ENCODE measurements around the gene LPP. TPM values are rescaled to one million over a fixed set of nuclear protein-coding genes. Genes with fewer than 3 reads are reported as not detected.
A peak's percentile ranks its signal among the peaks of the same experiment; 100 is the strongest.

LPP gene
- total and polyA plus RNA-seq, 8 donors = 8.0 to 885 (median 305) TPM

- TF ChIP-seq CTCF (IDR thresholded peaks at IDR 0.05) (no peak), POLR2A (IDR thresholded peaks at IDR 0.05) (no peak), POLR2AphosphoS5 (IDR thresholded peaks at IDR 0.05) (no peak), EP300 (IDR thresholded peaks at IDR 0.05) (no peak)
- Histone ChIP-seq H3K4me1 (peaks cover 7 to 77% (median 37%) of the 10 kb centered on the region in 4 donors), H3K4me3 (no peak overlapping the region), H3K27me3 (no peaks in the 10 kb centered on the region), H3K36me3 (no peaks in the 10 kb centered on the region), H3K9me3 (no peaks in the 10 kb centered on the region), H3K27ac (peak overlapping the region in 3 of 5 donors; percentile 15 to 66 (median 38))
- 51 to 64% (median 58%) methylated on average over 4 to 5 of the region's 5 CpGs for WGBS, 5 donors
- intact Hi-C loops (cut with DNase I; ENCODE audit: low total_unique reads) = no loop called here
- DNase-seq = peak in 1 of 2 donors; percentile 81
These were observed 235.9 kb downstream of the LPP start for GRCh38 chr3:188389711-188390342.

GRCh38 chr3:188390343-188390718 lies 236.4 kb downstream of the LPP start:
- Histone ChIP-seq H3K9me3 (no peaks in the 10 kb centered on the region), H3K4me3 (no peak overlapping the region), H3K27me3 (no peaks in the 10 kb centered on the region), H3K4me1 (peaks cover 5 to 77% (median 35%) of the 10 kb centered on the region in 4 donors), H3K27ac (peak overlapping the region in 3 of 5 donors; percentile 15 to 66 (median 38)), H3K36me3 (no peaks in the 10 kb centered on the region)
- WGBS, 5 donors = 31 to 49% (median 40%) methylated on average over 4 of the region's 4 CpGs
- intact Hi-C loops (cut with DNase I; ENCODE audit: low total_unique reads) = no loop called here
- TF ChIP-seq POLR2A (IDR thresholded peaks at IDR 0.05) = no peak
- no peak for TF ChIP-seq POLR2AphosphoS5 (IDR thresholded peaks at IDR 0.05)
- TF ChIP-seq CTCF (IDR thresholded peaks at IDR 0.05) = no peak
- no peak for TF ChIP-seq EP300 (IDR thresholded peaks at IDR 0.05)
- DNase-seq = no peak

DNA sequence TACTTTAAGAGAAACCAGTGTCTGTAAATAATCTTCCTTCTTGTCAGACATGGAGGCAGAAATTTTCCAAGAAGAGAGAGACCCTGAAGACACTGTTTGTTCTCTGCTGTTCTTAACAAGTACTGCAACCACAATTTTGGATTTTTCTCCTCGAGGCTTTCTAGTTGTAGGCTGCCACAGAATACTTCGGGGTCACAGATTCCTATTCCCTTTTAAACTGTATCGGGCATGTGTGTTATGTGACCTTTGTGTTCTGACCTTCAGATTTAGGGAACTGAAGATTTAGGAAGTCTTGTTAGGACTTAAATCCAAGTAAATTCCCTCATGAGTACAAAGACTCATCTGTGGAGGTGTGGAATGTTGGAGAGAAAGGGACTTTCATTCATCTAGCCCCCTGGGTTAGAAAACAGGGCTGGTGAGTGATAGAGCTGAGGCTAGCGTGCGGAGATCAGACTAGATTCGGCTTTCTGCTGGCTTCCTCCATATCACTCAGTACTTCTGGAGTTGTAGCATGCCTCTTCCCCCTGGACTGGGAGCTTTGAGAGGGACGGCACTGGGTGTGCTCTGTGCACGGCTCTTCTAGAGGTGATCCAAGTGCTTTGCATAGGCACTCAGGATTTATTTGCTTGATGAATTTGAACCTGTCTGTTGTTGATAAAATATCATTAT lies 237.0 kb downstream of the LPP start:
- Histone ChIP-seq H3K4me1 (peaks cover 0 to 77% (median 35%) of the 10 kb centered on the region in 4 donors), H3K4me3 (no peak overlapping the region), H3K36me3 (no peaks in the 10 kb centered on the region), H3K27me3 (no peaks in the 10 kb centered on the region), H3K27ac (peak overlapping the region in 3 of 5 donors; percentile 15 to 66 (median 38)), H3K9me3 (no peaks in the 10 kb centered on the region)
- 55 to 77% (median 71%) methylated on average over 8 of the region's 8 CpGs for WGBS, 5 donors
- DNase-seq = no peak
- intact Hi-C loops (cut with DNase I; ENCODE audit: low total_unique reads) = no loop called here
- TF ChIP-seq CTCF (IDR thresholded peaks at IDR 0.05) (no peak), POLR2A (IDR thresholded peaks at IDR 0.05) (no peak), POLR2AphosphoS5 (IDR thresholded peaks at IDR 0.05) (no peak), EP300 (IDR thresholded peaks at IDR 0.05) (no peak)

- Histone ChIP-seq H3K36me3 (no peaks in the 10 kb centered on the region), H3K9me3 (no peaks in the 10 kb centered on the region), H3K4me3 (no peak overlapping the region), H3K4me1 (peaks cover 2 to 77% (median 38%) of the 10 kb centered on the region in 4 donors), H3K27ac (peak overlapping the region in 1 of 5 donors; percentile 66), H3K27me3 (no peaks in the 10 kb centered on the region)
- no peak for TF ChIP-seq POLR2A (IDR thresholded peaks at IDR 0.05)
- no peak for TF ChIP-seq CTCF (IDR thresholded peaks at IDR 0.05)
- TF ChIP-seq POLR2AphosphoS5 (IDR thresholded peaks at IDR 0.05) = no peak
- TF ChIP-seq EP300 (IDR thresholded peaks at IDR 0.05) = no peak
- no peak for DNase-seq
- WGBS, 5 donors = 85 to 93% (median 88%) methylated on average over 2 of the region's 2 CpGs
- intact Hi-C loops (cut with DNase I; ENCODE audit: low total_unique reads) = no loop called here
These were observed 237.6 kb downstream of the LPP start for GRCh38 chr3:188391592-188391991.

Measured in stomach (tissue), 9 donors.